ENCODE results near the gene NRM. TPM values are rescaled to one million over a fixed set of nuclear protein-coding genes. Genes with fewer than 3 reads are reported as not detected.

The NRM gene
- total and polyA plus RNA-seq, 2 of the 13 experiments (the other 11 are each of a cell fraction or from before 2014, with no cell fraction given): 12.5 to 16.0 TPM

- TF ChIP-seq, protein P1, sequence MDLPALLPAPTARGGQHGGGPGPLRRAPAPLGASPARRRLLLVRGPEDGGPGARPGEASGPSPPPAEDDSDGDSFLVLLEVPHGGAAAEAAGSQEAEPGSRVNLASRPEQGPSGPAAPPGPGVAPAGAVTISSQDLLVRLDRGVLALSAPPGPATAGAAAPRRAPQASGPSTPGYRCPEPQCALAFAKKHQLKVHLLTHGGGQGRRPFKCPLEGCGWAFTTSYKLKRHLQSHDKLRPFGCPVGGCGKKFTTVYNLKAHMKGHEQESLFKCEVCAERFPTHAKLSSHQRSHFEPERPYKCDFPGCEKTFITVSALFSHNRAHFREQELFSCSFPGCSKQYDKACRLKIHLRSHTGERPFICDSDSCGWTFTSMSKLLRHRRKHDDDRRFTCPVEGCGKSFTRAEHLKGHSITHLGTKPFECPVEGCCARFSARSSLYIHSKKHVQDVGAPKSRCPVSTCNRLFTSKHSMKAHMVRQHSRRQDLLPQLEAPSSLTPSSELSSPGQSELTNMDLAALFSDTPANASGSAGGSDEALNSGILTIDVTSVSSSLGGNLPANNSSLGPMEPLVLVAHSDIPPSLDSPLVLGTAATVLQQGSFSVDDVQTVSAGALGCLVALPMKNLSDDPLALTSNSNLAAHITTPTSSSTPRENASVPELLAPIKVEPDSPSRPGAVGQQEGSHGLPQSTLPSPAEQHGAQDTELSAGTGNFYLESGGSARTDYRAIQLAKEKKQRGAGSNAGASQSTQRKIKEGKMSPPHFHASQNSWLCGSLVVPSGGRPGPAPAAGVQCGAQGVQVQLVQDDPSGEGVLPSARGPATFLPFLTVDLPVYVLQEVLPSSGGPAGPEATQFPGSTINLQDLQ (CRISPR knock-in tag; IDR thresholded peaks at IDR 0.05): no peak
- no peak for TF ChIP-seq ATF1 (CRISPR knock-in tag; IDR thresholded peaks at IDR 0.05)
- TF ChIP-seq ETS1 (CRISPR knock-in tag; IDR thresholded peaks at IDR 0.05): no peak
- no peak; the same call in 1 of the 2 replicates for TF ChIP-seq ZNF446 (CRISPR knock-in tag; IDR thresholded peaks at IDR 0.05)
- no peak for TF ChIP-seq ZNF605 (CRISPR knock-in tag; IDR thresholded peaks at IDR 0.05)
- TF ChIP-seq ZNF720 (CRISPR knock-in tag; IDR thresholded peaks at IDR 0.05): no peak
- peak; percentile 82; the same call in 1 of the 2 replicates for TF ChIP-seq MAZ (IDR thresholded peaks at IDR 0.05; ENCODE audit: borderline replicate concordance, low read depth, low read length)
- no peak for TF ChIP-seq MAZ (CRISPR knock-in tag; IDR thresholded peaks at IDR 0.05; ENCODE audit: low read depth)
- TF ChIP-seq, protein P2, sequence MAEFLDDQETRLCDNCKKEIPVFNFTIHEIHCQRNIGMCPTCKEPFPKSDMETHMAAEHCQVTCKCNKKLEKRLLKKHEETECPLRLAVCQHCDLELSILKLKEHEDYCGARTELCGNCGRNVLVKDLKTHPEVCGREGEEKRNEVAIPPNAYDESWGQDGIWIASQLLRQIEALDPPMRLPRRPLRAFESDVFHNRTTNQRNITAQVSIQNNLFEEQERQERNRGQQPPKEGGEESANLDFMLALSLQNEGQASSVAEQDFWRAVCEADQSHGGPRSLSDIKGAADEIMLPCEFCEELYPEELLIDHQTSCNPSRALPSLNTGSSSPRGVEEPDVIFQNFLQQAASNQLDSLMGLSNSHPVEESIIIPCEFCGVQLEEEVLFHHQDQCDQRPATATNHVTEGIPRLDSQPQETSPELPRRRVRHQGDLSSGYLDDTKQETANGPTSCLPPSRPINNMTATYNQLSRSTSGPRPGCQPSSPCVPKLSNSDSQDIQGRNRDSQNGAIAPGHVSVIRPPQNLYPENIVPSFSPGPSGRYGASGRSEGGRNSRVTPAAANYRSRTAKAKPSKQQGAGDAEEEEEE (CRISPR knock-in tag; IDR thresholded peaks at IDR 0.05; ENCODE audit: borderline replicate concordance): no peak
- TF ChIP-seq NFKBIZ (CRISPR knock-in tag; IDR thresholded peaks at IDR 0.05): no peak
- TF ChIP-seq, protein P3, sequence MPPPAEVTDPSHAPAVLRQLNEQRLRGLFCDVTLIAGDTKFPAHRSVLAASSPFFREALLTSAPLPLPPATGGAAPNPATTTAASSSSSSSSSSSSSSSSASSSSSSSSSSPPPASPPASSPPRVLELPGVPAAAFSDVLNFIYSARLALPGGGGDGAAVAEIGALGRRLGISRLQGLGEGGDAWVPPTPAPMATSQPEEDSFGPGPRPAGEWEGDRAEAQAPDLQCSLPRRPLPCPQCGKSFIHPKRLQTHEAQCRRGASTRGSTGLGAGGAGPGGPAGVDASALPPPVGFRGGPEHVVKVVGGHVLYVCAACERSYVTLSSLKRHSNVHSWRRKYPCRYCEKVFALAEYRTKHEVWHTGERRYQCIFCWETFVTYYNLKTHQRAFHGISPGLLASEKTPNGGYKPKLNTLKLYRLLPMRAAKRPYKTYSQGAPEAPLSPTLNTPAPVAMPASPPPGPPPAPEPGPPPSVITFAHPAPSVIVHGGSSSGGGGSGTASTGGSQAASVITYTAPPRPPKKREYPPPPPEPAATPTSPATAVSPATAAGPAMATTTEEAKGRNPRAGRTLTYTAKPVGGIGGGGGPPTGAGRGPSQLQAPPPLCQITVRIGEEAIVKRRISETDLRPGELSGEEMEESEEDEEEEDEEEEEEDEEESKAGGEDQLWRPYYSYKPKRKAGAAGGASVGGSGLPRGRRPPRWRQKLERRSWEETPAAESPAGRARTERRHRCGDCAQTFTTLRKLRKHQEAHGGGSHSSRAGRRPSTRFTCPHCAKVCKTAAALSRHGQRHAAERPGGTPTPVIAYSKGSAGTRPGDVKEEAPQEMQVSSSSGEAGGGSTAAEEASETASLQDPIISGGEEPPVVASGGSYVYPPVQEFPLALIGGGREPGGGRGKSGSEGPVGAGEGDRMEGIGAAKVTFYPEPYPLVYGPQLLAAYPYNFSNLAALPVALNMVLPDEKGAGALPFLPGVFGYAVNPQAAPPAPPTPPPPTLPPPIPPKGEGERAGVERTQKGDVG (CRISPR knock-in tag; IDR thresholded peaks at IDR 0.05; ENCODE audit: borderline replicate concordance): no peak
- TF ChIP-seq SETDB1 (CRISPR knock-in tag; IDR thresholded peaks at IDR 0.05; ENCODE audit: borderline replicate concordance): no peak
- no peak for TF ChIP-seq ZBTB7A (CRISPR knock-in tag; IDR thresholded peaks at IDR 0.05)
- TF ChIP-seq PRDM10 (CRISPR knock-in tag; IDR thresholded peaks at IDR 0.05; ENCODE audit: low read depth): 0 out of 2 replicates have a peak, but pooled peaks have one; percentile 19
- no peak for TF ChIP-seq RAD51 (IDR thresholded peaks at IDR 0.05; ENCODE audit: borderline replicate concordance)
Measured at GRCh38 chr6:30646450-30647241, 44.1 kb downstream of the NRM start, which contains the start of gene C6orf136 (continued).

Measured in HepG2 (cell line).